ENCODE measurements around the gene COG3. TPM values are rescaled to one million over a fixed set of nuclear protein-coding genes. Genes with fewer than 3 reads are reported as not detected.

COG3 gene
- polyA plus RNA-seq, 1 donor = 24.7 TPM

GRCh38 chr13:45541806-45542205 lies 77.1 kb downstream of the COG3 start:
- H3K27me3 ChIP-seq (ENCODE audit: control insufficient read depth, insufficient read depth, low read length) = no peaks in the 10 kb centered on the region
- no peak overlapping the region for H3K4me3 ChIP-seq (ENCODE audit: low read length)
- WGBS (ENCODE audit: insufficient coverage, low lambda C conversion rate) = no CpG with 5 or more reads among the region's 11 CpGs
- DNase-seq = no peak
- no peaks in the 10 kb centered on the region for H3K4me1 ChIP-seq (ENCODE audit: control insufficient read depth, insufficient read depth, low read length)
- no peaks in the 10 kb centered on the region for H3K36me3 ChIP-seq (ENCODE audit: control insufficient read depth, insufficient read depth, low read length)
- H3K27ac ChIP-seq (ENCODE audit: low read length) = no peak overlapping the region
- no peaks in the 10 kb centered on the region for H3K9me3 ChIP-seq (ENCODE audit: control insufficient read depth, low read depth, low read length)

- no peaks in the 10 kb centered on the region for H3K9me3 ChIP-seq (ENCODE audit: control insufficient read depth, low read depth, low read length)
- WGBS (ENCODE audit: insufficient coverage, low lambda C conversion rate) = no CpG with 5 or more reads among the region's 8 CpGs
- DNase-seq = no peak
Measured at GRCh38 chr13:45542391-45542790, 77.7 kb downstream of the COG3 start.

GRCh38 chr13:45542878-45543277 lies 78.1 kb downstream of the COG3 start:
- Histone ChIP-seq H3K36me3 (ENCODE audit: control insufficient read depth, insufficient read depth, low read length) (no peaks in the 10 kb centered on the region), H3K27ac (ENCODE audit: low read length) (no peak overlapping the region), H3K4me1 (ENCODE audit: control insufficient read depth, insufficient read depth, low read length) (no peaks in the 10 kb centered on the region), H3K9me3 (ENCODE audit: control insufficient read depth, low read depth, low read length) (no peaks in the 10 kb centered on the region), H3K27me3 (ENCODE audit: control insufficient read depth, insufficient read depth, low read length) (peaks cover 3% of the 10 kb centered on the region), H3K4me3 (ENCODE audit: low read length) (no peak overlapping the region)
- WGBS (ENCODE audit: insufficient coverage, low lambda C conversion rate) = no CpG with 5 or more reads among the region's 5 CpGs
- DNase-seq = no peak

More at GRCh38 chr13:45542391-45542790, 77.7 kb downstream of the COG3 start:
- Histone ChIP-seq H3K27me3 (ENCODE audit: control insufficient read depth, insufficient read depth, low read length) (no peaks in the 10 kb centered on the region), H3K36me3 (ENCODE audit: control insufficient read depth, insufficient read depth, low read length) (no peaks in the 10 kb centered on the region), H3K4me3 (ENCODE audit: low read length) (no peak overlapping the region), H3K27ac (ENCODE audit: low read length) (no peak overlapping the region), H3K4me1 (ENCODE audit: control insufficient read depth, insufficient read depth, low read length) (no peaks in the 10 kb centered on the region)

- no peaks in the 10 kb centered on the region for H3K4me1 ChIP-seq (ENCODE audit: control insufficient read depth, insufficient read depth, low read length)
- peaks cover 8% of the 10 kb centered on the region for H3K27me3 ChIP-seq (ENCODE audit: control insufficient read depth, insufficient read depth, low read length)
- WGBS (ENCODE audit: insufficient coverage, low lambda C conversion rate) = no CpG with 5 or more reads among the region's 2 CpGs
- H3K36me3 ChIP-seq (ENCODE audit: control insufficient read depth, insufficient read depth, low read length) = no peaks in the 10 kb centered on the region
- no peak overlapping the region for H3K27ac ChIP-seq (ENCODE audit: low read length)
- no peak overlapping the region for H3K4me3 ChIP-seq (ENCODE audit: low read length)
- no peak for DNase-seq
- H3K9me3 ChIP-seq (ENCODE audit: control insufficient read depth, low read depth, low read length) = no peaks in the 10 kb centered on the region
Measured at GRCh38 chr13:45544520-45544919, 79.8 kb downstream of the COG3 start.

- DNase-seq = no peak
- Histone ChIP-seq H3K27ac (ENCODE audit: low read length) (no peak overlapping the region), H3K4me1 (ENCODE audit: control insufficient read depth, insufficient read depth, low read length) (no peaks in the 10 kb centered on the region), H3K27me3 (ENCODE audit: control insufficient read depth, insufficient read depth, low read length) (peaks cover 8% of the 10 kb centered on the region), H3K36me3 (ENCODE audit: control insufficient read depth, insufficient read depth, low read length) (no peaks in the 10 kb centered on the region), H3K4me3 (ENCODE audit: low read length) (no peak overlapping the region), H3K9me3 (ENCODE audit: control insufficient read depth, low read depth, low read length) (no peaks in the 10 kb centered on the region)
- no CpG with 5 or more reads among the region's 6 CpGs for WGBS (ENCODE audit: insufficient coverage, low lambda C conversion rate)
Measured at GRCh38 chr13:45545686-45546409, 81.1 kb downstream of the COG3 start.

- H3K36me3 ChIP-seq (ENCODE audit: control insufficient read depth, insufficient read depth, low read length) = no peaks in the 10 kb centered on the region
- H3K4me3 ChIP-seq (ENCODE audit: low read length) = no peak overlapping the region
- H3K27ac ChIP-seq (ENCODE audit: low read length) = no peak overlapping the region
- no CpG with 5 or more reads among the region's 8 CpGs for WGBS (ENCODE audit: insufficient coverage, low lambda C conversion rate)
- peak; percentile 3 to 19 for DNase-seq
- peaks cover 8% of the 10 kb centered on the region for H3K27me3 ChIP-seq (ENCODE audit: control insufficient read depth, insufficient read depth, low read length)
- H3K4me1 ChIP-seq (ENCODE audit: control insufficient read depth, insufficient read depth, low read length) = no peaks in the 10 kb centered on the region
- H3K9me3 ChIP-seq (ENCODE audit: control insufficient read depth, low read depth, low read length) = no peaks in the 10 kb centered on the region
Measured at GRCh38 chr13:45546410-45546765, 81.6 kb downstream of the COG3 start.

GRCh38 chr13:45548281-45548680 lies 83.5 kb downstream of the COG3 start:
- peaks cover 8% of the 10 kb centered on the region for H3K27me3 ChIP-seq (ENCODE audit: control insufficient read depth, insufficient read depth, low read length)
- H3K27ac ChIP-seq (ENCODE audit: low read length) = no peak overlapping the region
- H3K4me1 ChIP-seq (ENCODE audit: control insufficient read depth, insufficient read depth, low read length) = no peaks in the 10 kb centered on the region
- DNase-seq = no peak
- H3K36me3 ChIP-seq (ENCODE audit: control insufficient read depth, insufficient read depth, low read length) = no peaks in the 10 kb centered on the region
- H3K4me3 ChIP-seq (ENCODE audit: low read length) = no peak overlapping the region
- H3K9me3 ChIP-seq (ENCODE audit: control insufficient read depth, low read depth, low read length) = no peaks in the 10 kb centered on the region
- WGBS (ENCODE audit: insufficient coverage, low lambda C conversion rate) = no CpG with 5 or more reads among the region's 6 CpGs

- no peak overlapping the region for H3K4me3 ChIP-seq (ENCODE audit: low read length)
- H3K27me3 ChIP-seq (ENCODE audit: control insufficient read depth, insufficient read depth, low read length) = no peaks in the 10 kb centered on the region
- DNase-seq = no peak
- no peaks in the 10 kb centered on the region for H3K4me1 ChIP-seq (ENCODE audit: control insufficient read depth, insufficient read depth, low read length)
- WGBS (ENCODE audit: insufficient coverage, low lambda C conversion rate) = 83% methylated on average over 1 of the region's 4 CpGs
- H3K36me3 ChIP-seq (ENCODE audit: control insufficient read depth, insufficient read depth, low read length) = no peaks in the 10 kb centered on the region
- H3K9me3 ChIP-seq (ENCODE audit: control insufficient read depth, low read depth, low read length) = no peaks in the 10 kb centered on the region
- H3K27ac ChIP-seq (ENCODE audit: low read length) = no peak overlapping the region
Measured at GRCh38 chr13:45554604-45555109, 89.9 kb downstream of the COG3 start.

GRCh38 chr13:45564133-45564776 lies 99.5 kb downstream of the COG3 start:
- no peaks in the 10 kb centered on the region for H3K27me3 ChIP-seq (ENCODE audit: control insufficient read depth, insufficient read depth, low read length)
- no peak overlapping the region for H3K27ac ChIP-seq (ENCODE audit: low read length)
- no peaks in the 10 kb centered on the region for H3K9me3 ChIP-seq (ENCODE audit: control insufficient read depth, low read depth, low read length)
- no peak for DNase-seq
- H3K4me3 ChIP-seq (ENCODE audit: low read length) = no peak overlapping the region
- H3K36me3 ChIP-seq (ENCODE audit: control insufficient read depth, insufficient read depth, low read length) = no peaks in the 10 kb centered on the region
- no CpG with 5 or more reads among the region's 3 CpGs for WGBS (ENCODE audit: insufficient coverage, low lambda C conversion rate)
- no peaks in the 10 kb centered on the region for H3K4me1 ChIP-seq (ENCODE audit: control insufficient read depth, insufficient read depth, low read length)

- H3K9me3 ChIP-seq (ENCODE audit: control insufficient read depth, low read depth, low read length) = no peaks in the 10 kb centered on the region
- no peak for DNase-seq
- no peak overlapping the region for H3K27ac ChIP-seq (ENCODE audit: low read length)
- H3K4me3 ChIP-seq (ENCODE audit: low read length) = no peak overlapping the region
- no peaks in the 10 kb centered on the region for H3K4me1 ChIP-seq (ENCODE audit: control insufficient read depth, insufficient read depth, low read length)
- no peaks in the 10 kb centered on the region for H3K27me3 ChIP-seq (ENCODE audit: control insufficient read depth, insufficient read depth, low read length)
- no peaks in the 10 kb centered on the region for H3K36me3 ChIP-seq (ENCODE audit: control insufficient read depth, insufficient read depth, low read length)
Measured at GRCh38 chr13:45565331-45565730, 100.6 kb downstream of the COG3 start.
